Stimulated activated naive CD4-positive, alpha-beta T cell (primary cell): ENCODE measurements around the gene FST.

ENCODE experiments used
- DNase-seq, 6 experiments: peaks; one replicate each; lab custom pipeline; 2025; lab: John Stamatoyannopoulos, UW

FST gene

GRCh38 chr5:53480416-53481158, at the start of gene FST:
Gene FST, plus strand, starts transcription at chr5:53480629. Its CDS starts 163 bp downstream, at chr5:53480792.
- peak in 2 of 6 experiments; percentile 16 to 20 for DNase-seq

- no peak for DNase-seq
Measured at GRCh38 chr5:53431665-53432064, 48.8 kb upstream of the FST start.

- DNase-seq = no peak
Measured at GRCh38 chr5:53433026-53433425, 47.4 kb upstream of the FST start.

- no peak for DNase-seq
Measured at GRCh38 chr5:53434541-53434940, 45.9 kb upstream of the FST start.

GRCh38 chr5:53436480-53437191, 43.8 kb upstream of the FST start:
- DNase-seq = no peak

GRCh38 chr5:53438079-53438478, 42.4 kb upstream of the FST start:
- DNase-seq = no peak

GRCh38 chr5:53438486-53439472, 41.6 kb upstream of the FST start:
- no peak for DNase-seq

GRCh38 chr5:53442961-53443360, 37.5 kb upstream of the FST start:
- DNase-seq = no peak

- no peak for DNase-seq
Measured at GRCh38 chr5:53445569-53445968, 34.9 kb upstream of the FST start.

GRCh38 chr5:53446908-53447307, 33.5 kb upstream of the FST start:
- DNase-seq = no peak

- DNase-seq = no peak
Measured at GRCh38 chr5:53448851-53449250, 31.6 kb upstream of the FST start.

GRCh38 chr5:53453898-53454718, 26.3 kb upstream of the FST start:
- DNase-seq = no peak

GRCh38 chr5:53454719-53455000, 25.8 kb upstream of the FST start:
- DNase-seq = no peak

GRCh38 chr5:53456366-53456765, 24.1 kb upstream of the FST start:
- no peak for DNase-seq

GRCh38 chr5:53463909-53464621, 16.4 kb upstream of the FST start:
- DNase-seq = no peak

- DNase-seq = no peak
Measured at GRCh38 chr5:53464722-53465121, 15.7 kb upstream of the FST start.

GRCh38 chr5:53469946-53470687, 10.3 kb upstream of the FST start:
- no peak for DNase-seq

- no peak for DNase-seq
Measured at GRCh38 chr5:53472279-53472678, 8.2 kb upstream of the FST start.

- no peak for DNase-seq
Measured at GRCh38 chr5:53472720-53473510, 7.5 kb upstream of the FST start.

- DNase-seq = no peak
Measured at GRCh38 chr5:53473633-53474032, 6.8 kb upstream of the FST start.
